CD8-positive, alpha-beta memory T cell (primary cell): Measurements from ENCODE around the gene TSPAN6. TPM values are rescaled to one million over a fixed set of nuclear protein-coding genes. Genes with fewer than 3 reads are reported as not detected.

Experiments
- CTCF ChIA-PET: fragments of 350-600 bp; sonication (Branson Sonifier 250); formaldehyde crosslinking; loops from one replicate; lab custom pipeline; 2021; ENCODE audit warnings: antibody characterized with exemption; lab: Charles Lee
- POLR2A ChIA-PET: fragments of 350-600 bp; sonication (Branson Sonifier 250); formaldehyde crosslinking; loops from one replicate; lab custom pipeline; 2021; ENCODE audit warnings: antibody characterized with exemption; lab: Charles Lee
- DNase-seq, 5 donors: peaks; one replicate each; pipeline versions ENCODE4 v3.0.0 to v3.0.0-alpha.2; 2020 to 2022; ENCODE audit warnings: mixed read lengths in 1 of 5
- H3K27ac ChIP-seq: one replicate; pipeline ENCODE4 v1.7.0; 2013; ENCODE audit warnings: low read depth, mild to moderate bottlenecking, low read length, moderate library complexity
- H3K27me3 ChIP-seq: 2 replicates; pipeline ENCODE4 v1.7.0; 2013; ENCODE audit warnings: low read length, mild to moderate bottlenecking; ENCODE audit not compliant: insufficient read depth, poor library complexity, severe bottlenecking
- H3K36me3 ChIP-seq: 2 replicates; pipeline ENCODE4 v1.7.0; 2013; ENCODE audit warnings: mild to moderate bottlenecking, low read length, moderate library complexity; ENCODE audit not compliant: insufficient read depth
- H3K4me1 ChIP-seq: 2 replicates; pipeline ENCODE4 v1.7.0; 2013; ENCODE audit warnings: mild to moderate bottlenecking, low read length, moderate library complexity; ENCODE audit not compliant: insufficient read depth
- H3K4me3 ChIP-seq: 2 replicates; pipeline ENCODE4 v1.7.0; 2013; ENCODE audit warnings: mild to moderate bottlenecking, low read length
- H3K9me3 ChIP-seq: 2 replicates; pipeline ENCODE4 v1.7.0; 2013; ENCODE audit warnings: mild to moderate bottlenecking, low read length
- H3K27ac Mint-ChIP-seq, 8 donors: one replicate each; pipeline ENCODE4 v1.8.0; 2020 to 2021; ENCODE audit warnings: mixed read lengths in 8 of 8, mild to moderate bottlenecking in 6 of 8, inconsistent platforms in 3 of 8, moderate library complexity in 3 of 8
- H3K27me3 Mint-ChIP-seq, 2 donors: one replicate each; pipeline ENCODE4 v1.8.0; 2020 to 2021; ENCODE audit warnings: mixed read lengths in 2 of 2, mild to moderate bottlenecking in 1 of 2, moderate library complexity in 1 of 2
- H3K36me3 Mint-ChIP-seq, 3 donors: one replicate each; pipeline ENCODE4 v1.8.0; 2020 to 2021; ENCODE audit warnings: mixed read lengths in 3 of 3, inconsistent platforms in 1 of 3, mild to moderate bottlenecking in 1 of 3
- H3K4me1 Mint-ChIP-seq, 3 donors: one replicate each; pipeline ENCODE4 v1.8.0; 2020 to 2021; ENCODE audit warnings: mixed read lengths in 3 of 3, inconsistent platforms in 1 of 3, mild to moderate bottlenecking in 1 of 3
- H3K4me3 Mint-ChIP-seq, 7 donors: one replicate each; pipeline ENCODE4 v1.8.0; 2020 to 2021; ENCODE audit warnings: mixed read lengths in 7 of 7, mild to moderate bottlenecking in 6 of 7, moderate library complexity in 4 of 7, inconsistent platforms in 2 of 7
- H3K9me3 Mint-ChIP-seq, 5 donors: one replicate each; pipeline ENCODE4 v1.8.0; 2020 to 2022; ENCODE audit warnings: mixed read lengths in 5 of 5, mild to moderate bottlenecking in 3 of 5, moderate library complexity in 2 of 5, inconsistent platforms in 1 of 5
- polyA plus RNA-seq: library from polyadenylated mRNA; unstranded; fragments of 300-500 nt; fragmentation: Illumina TruSeq; gene quantifications from one replicate; pipeline ENCODE4 v1.2.3, GENCODE V29; 2021
- total RNA-seq, 2 experiments: library from RNA; stranded (reverse); gene quantifications; one replicate each; pipeline ENCODE4 v1.2.3, GENCODE V29; 2021

TSPAN6 gene
- total and polyA plus RNA-seq, 3 experiments from 2014 or later = 0.07 to 1.9 (median 0.33) TPM

DNA sequence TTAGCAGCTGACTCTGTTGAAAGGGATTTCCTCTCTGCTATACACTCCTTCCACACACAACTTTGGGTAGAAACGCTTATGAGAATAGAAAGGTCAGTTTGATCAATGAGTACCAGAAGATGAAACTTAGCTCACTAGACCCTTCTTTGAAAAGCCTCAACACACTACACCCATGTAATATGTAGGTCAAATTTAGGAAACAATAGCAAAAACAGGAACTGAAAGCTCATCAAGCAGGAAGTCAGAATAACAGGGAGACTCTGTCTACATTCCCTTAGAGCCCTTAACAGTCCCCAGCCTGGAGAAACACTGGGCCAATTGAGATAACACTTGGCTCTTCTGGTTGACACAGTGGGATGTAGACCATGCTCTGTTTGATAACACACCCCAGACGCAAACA, 38.1 kb upstream of the TSPAN6 start:
- no peaks in the 10 kb centered on the region for H3K27me3 ChIP-seq
- peaks cover 0 to 5% of the 10 kb centered on the region in 2 donors for H3K27me3 Mint-ChIP-seq

DNA sequence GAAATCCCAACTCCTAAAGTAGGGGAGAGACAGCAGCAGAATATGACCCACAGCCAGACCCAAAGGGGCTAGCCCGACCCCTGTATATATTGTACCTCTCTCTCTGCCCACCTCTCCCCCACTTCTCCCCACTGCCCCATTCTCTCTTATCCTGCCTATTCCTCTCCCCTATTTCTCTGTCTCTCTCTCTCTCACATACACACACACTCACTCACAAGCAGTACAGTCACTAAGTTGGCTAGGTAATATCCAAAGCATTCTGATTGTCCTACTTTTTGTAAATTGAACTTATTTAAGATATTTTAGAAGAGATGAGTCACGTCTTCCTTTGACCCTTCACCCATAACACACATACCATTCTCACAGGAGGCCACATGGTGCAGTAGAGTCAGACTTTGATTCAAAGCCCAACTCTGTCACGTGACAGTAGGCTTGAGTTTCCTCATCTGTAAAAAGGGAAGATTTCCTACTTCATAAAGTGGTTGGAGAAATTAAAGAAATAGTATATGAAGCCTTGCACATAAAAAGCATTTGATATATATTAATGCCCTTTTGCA, 36.9 kb upstream of the TSPAN6 start:
- H3K9me3 Mint-ChIP-seq = no peaks in the 10 kb centered on the region
- Histone ChIP-seq H3K27me3 (no peaks in the 10 kb centered on the region), H3K27ac (no peak overlapping the region), H3K9me3 (no peaks in the 10 kb centered on the region), H3K4me1 (no peaks in the 10 kb centered on the region), H3K36me3 (no peaks in the 10 kb centered on the region), H3K4me3 (no peak overlapping the region)
- no peak for DNase-seq
- H3K27me3 Mint-ChIP-seq = peaks cover under 1 to 6% of the 10 kb centered on the region in 2 donors
- no peak overlapping the region for H3K4me3 Mint-ChIP-seq
- CTCF ChIA-PET = no interaction called here
- H3K27ac Mint-ChIP-seq = peak overlapping the region in 1 of 8 donors; percentile 39
- POLR2A ChIA-PET = no interaction called here
- no peaks in the 10 kb centered on the region for H3K36me3 Mint-ChIP-seq
- H3K4me1 Mint-ChIP-seq = peaks cover 12 to 14% (median 12%) of the 10 kb centered on the region in 3 donors

More for the DNA sequence above, 38.1 kb upstream of the TSPAN6 start:
- Histone ChIP-seq H3K9me3 (no peaks in the 10 kb centered on the region), H3K36me3 (no peaks in the 10 kb centered on the region), H3K4me3 (no peak overlapping the region), H3K4me1 (no peaks in the 10 kb centered on the region), H3K27ac (no peak overlapping the region)
- POLR2A ChIA-PET = no interaction called here
- CTCF ChIA-PET = interaction anchor here (1.9 kb wide), 1 partner anchor 94 kb away, joined by 4 read pairs; no protein-coding TSS in a partner anchor
- DNase-seq = no peak
- peaks cover 12 to 14% (median 12%) of the 10 kb centered on the region in 3 donors for H3K4me1 Mint-ChIP-seq
- peak overlapping the region in 1 of 7 donors; percentile 2 for H3K4me3 Mint-ChIP-seq
- no peaks in the 10 kb centered on the region for H3K9me3 Mint-ChIP-seq
- H3K27ac Mint-ChIP-seq = peak overlapping the region in 3 of 8 donors; percentile 17 to 29 (median 21)
- H3K36me3 Mint-ChIP-seq = no peaks in the 10 kb centered on the region

DNA sequence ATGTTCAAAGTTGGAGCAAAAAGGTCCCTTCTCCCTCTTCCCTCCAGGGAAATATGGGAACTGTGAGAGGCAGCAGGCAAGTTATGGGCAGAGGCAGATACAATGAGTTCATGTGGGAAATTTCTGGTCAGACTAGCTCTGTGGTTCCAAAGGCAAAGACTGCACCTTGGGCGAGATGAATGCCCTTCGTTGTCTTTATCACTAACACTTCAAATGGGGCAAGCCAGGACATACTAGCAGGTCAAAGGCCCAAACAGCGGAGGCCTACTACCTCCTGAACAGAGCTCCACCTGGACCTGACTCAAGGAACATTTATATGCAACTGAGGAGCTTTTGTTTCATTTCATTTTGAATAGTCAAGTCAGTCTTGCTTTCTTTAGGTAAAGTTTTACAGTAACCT, 36.4 kb upstream of the TSPAN6 start:
- Histone ChIP-seq H3K27me3 (no peaks in the 10 kb centered on the region), H3K36me3 (no peaks in the 10 kb centered on the region), H3K27ac (no peak overlapping the region), H3K4me1 (no peaks in the 10 kb centered on the region), H3K4me3 (no peak overlapping the region), H3K9me3 (no peaks in the 10 kb centered on the region)
- H3K4me1 Mint-ChIP-seq = peaks cover 12 to 14% (median 12%) of the 10 kb centered on the region in 3 donors
- DNase-seq = no peak
- CTCF ChIA-PET = no interaction called here
- H3K9me3 Mint-ChIP-seq = no peaks in the 10 kb centered on the region
- peaks cover 3 to 6% of the 10 kb centered on the region in 2 donors for H3K27me3 Mint-ChIP-seq
- no peak overlapping the region for H3K4me3 Mint-ChIP-seq
- H3K27ac Mint-ChIP-seq = no peak overlapping the region
- POLR2A ChIA-PET = no interaction called here
- H3K36me3 Mint-ChIP-seq = no peaks in the 10 kb centered on the region

DNA sequence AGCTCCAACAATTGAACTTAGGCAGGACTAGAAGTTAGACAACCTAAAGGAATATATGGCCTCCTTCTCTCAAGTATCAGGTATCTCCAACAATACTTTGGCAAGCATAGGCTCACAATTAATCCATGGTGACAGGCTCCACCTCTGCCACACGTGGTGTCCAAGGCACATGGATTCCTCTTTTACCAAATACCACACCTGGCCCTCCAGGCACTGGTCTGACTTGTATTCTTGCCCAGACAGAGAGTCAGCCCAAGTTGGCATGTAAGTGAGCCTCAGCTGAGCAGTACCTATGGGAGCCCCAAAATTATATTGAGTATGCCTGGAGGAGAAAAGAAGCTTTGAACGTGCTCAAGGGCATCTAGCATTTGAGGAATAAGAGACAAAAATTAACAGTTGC, 27.0 kb upstream of the TSPAN6 start:
- Mint-ChIP-seq H3K4me1 (no peaks in the 10 kb centered on the region), H3K27ac (no peak overlapping the region), H3K9me3 (no peaks in the 10 kb centered on the region), H3K27me3 (peaks cover 9 to 17% of the 10 kb centered on the region in 2 donors), H3K4me3 (peak overlapping the region in 1 of 7 donors; percentile 48), H3K36me3 (peaks cover 0 to 2% (median 0%) of the 10 kb centered on the region in 3 donors)
- no peak overlapping the region for H3K27ac ChIP-seq
- H3K4me1 ChIP-seq = no peaks in the 10 kb centered on the region
- H3K4me3 ChIP-seq = no peak overlapping the region
- H3K9me3 ChIP-seq = no peaks in the 10 kb centered on the region
- ChIA-PET CTCF (interaction anchor here (1.3 kb wide), 1 partner anchor 22 kb away, joined by 3 read pairs; no protein-coding TSS in a partner anchor), POLR2A (no interaction called here)
- H3K27me3 ChIP-seq = no peaks in the 10 kb centered on the region
- no peaks in the 10 kb centered on the region for H3K36me3 ChIP-seq
- no peak for DNase-seq

DNA sequence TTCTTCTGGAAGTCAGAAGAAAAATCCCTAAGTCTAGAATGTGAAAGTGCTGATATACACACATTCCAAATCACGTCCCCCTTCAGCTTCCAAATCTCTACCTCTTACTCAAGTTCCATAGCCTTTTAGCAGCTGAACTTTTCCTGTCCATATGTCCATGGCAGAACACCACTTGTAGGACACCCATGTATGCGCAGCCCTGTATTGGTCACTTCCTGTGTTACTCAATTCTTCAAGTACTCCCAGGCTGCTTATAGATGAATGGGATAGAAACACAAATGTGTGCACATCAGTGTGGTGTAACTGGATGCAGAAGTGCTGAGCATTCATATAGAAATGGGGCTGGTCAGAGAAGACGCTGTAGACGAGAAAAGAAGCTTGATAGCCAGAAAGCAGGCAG, 26.2 kb upstream of the TSPAN6 start:
- POLR2A ChIA-PET = no interaction called here
- Histone ChIP-seq H3K4me1 (no peaks in the 10 kb centered on the region), H3K36me3 (no peaks in the 10 kb centered on the region), H3K9me3 (no peaks in the 10 kb centered on the region), H3K27ac (no peak overlapping the region), H3K4me3 (no peak overlapping the region), H3K27me3 (no peaks in the 10 kb centered on the region)
- no peak for DNase-seq
- H3K27me3 Mint-ChIP-seq = peaks cover 5 to 16% of the 10 kb centered on the region in 2 donors
- no peak overlapping the region for H3K4me3 Mint-ChIP-seq
- peaks cover 0 to 2% (median 0%) of the 10 kb centered on the region in 3 donors for H3K36me3 Mint-ChIP-seq
- CTCF ChIA-PET = interaction anchor here (1.3 kb wide), 1 partner anchor 23 kb away, joined by 3 read pairs; no protein-coding TSS in a partner anchor
- H3K4me1 Mint-ChIP-seq = no peaks in the 10 kb centered on the region
- H3K9me3 Mint-ChIP-seq = no peaks in the 10 kb centered on the region
- H3K27ac Mint-ChIP-seq = peak overlapping the region in 1 of 8 donors; percentile 3

DNA sequence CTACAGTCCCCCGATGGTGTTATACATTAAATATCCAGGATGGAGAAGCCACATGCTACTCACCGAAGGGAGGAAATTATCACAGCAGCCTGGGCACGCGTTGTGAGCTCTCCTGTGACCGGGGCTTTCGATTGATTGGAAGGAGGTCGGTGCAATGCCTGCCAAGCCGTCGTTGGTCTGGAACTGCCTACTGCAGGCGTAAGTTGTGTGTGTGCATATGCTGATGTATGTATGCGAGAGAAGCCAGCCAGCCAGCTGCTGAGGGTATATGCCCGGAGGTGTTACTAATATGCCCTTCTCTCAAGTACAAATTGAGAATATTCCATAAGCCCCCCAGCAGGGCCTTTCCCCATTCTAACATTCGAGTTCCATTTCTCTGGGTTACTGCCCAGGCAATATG, 25.6 kb upstream of the TSPAN6 start:
- ChIA-PET CTCF (interaction anchor here (0.7 kb wide), 1 partner anchor 142 kb away, joined by 3 read pairs; no protein-coding TSS in a partner anchor), POLR2A (no interaction called here)
- H3K36me3 ChIP-seq = no peaks in the 10 kb centered on the region
- no peaks in the 10 kb centered on the region for H3K27me3 ChIP-seq
- no peaks in the 10 kb centered on the region for H3K9me3 Mint-ChIP-seq
- H3K36me3 Mint-ChIP-seq = peaks cover 0 to 2% (median 0%) of the 10 kb centered on the region in 3 donors
- no peak overlapping the region for H3K4me3 ChIP-seq
- H3K27ac Mint-ChIP-seq = no peak overlapping the region
- no peaks in the 10 kb centered on the region for H3K4me1 ChIP-seq
- H3K9me3 ChIP-seq = no peaks in the 10 kb centered on the region
- DNase-seq = no peak
- no peak overlapping the region for H3K27ac ChIP-seq
- peaks cover 2 to 17% of the 10 kb centered on the region in 2 donors for H3K27me3 Mint-ChIP-seq
- H3K4me3 Mint-ChIP-seq = no peak overlapping the region
- H3K4me1 Mint-ChIP-seq = no peaks in the 10 kb centered on the region

DNA sequence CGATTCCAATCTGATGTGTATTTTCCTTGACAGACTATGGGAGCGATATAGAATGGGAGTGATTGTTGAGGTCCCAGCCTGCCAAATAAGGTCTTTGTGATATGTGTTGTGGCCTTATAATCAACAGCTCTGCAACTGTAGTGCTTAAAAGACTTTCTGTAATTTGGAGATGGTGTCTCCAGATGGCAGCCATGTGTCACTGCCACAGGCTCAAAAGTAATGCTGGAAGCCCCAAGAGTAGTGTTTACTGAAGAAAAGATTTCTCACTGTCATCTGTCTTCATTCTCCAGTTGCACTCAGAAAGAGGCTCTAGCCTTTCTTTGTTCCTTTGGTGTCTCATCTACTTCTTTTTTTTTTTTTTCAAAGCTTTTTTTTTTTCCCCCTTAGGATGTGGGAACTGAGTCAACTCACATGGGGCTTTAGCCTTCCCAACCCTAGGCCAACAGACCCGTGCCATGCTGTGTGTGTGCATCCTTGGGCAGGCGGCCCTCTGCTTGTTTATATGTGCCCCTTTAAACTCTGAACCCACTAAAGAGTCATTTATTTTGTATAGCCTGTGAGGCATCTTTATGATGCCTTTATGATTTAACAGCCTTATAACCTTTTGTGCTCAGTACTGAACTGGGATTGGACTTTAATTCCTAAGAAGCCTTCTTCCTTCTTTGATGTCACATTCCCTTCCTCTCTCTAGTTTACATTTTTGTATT, 23.0 kb upstream of the TSPAN6 start:
- Histone ChIP-seq H3K27me3 (no peaks in the 10 kb centered on the region), H3K4me1 (no peaks in the 10 kb centered on the region), H3K27ac (no peak overlapping the region), H3K4me3 (no peak overlapping the region), H3K9me3 (no peaks in the 10 kb centered on the region), H3K36me3 (no peaks in the 10 kb centered on the region)
- ChIA-PET POLR2A (no interaction called here), CTCF (no interaction called here)
- no peak overlapping the region for H3K27ac Mint-ChIP-seq
- no peaks in the 10 kb centered on the region for H3K9me3 Mint-ChIP-seq
- H3K4me3 Mint-ChIP-seq = no peak overlapping the region
- DNase-seq = no peak
- no peaks in the 10 kb centered on the region for H3K4me1 Mint-ChIP-seq
- H3K27me3 Mint-ChIP-seq = peaks cover 2 to 8% of the 10 kb centered on the region in 2 donors
- peaks cover 0 to 2% (median 0%) of the 10 kb centered on the region in 3 donors for H3K36me3 Mint-ChIP-seq

DNA sequence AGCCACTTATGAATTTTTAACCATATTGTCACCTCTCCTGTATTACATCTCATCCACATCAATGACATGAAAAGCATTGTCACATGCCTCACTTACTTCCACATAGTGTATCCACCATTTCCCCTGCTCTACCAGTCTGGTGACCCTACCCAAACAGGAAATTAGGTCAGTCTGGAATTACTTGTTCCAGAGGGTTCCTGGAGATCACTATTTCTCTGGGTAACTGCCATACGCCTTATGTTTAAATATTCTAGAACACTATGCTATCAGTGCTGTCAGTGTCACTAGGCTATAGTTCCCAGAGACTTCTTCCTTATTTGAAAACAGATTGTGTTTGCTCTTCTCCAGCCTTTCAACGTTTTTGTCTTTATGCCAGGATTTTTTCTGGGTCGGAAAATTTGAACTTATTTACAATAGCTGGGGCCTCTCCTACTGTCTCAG, 22.4 kb upstream of the TSPAN6 start:
- CTCF ChIA-PET = no interaction called here
- Mint-ChIP-seq H3K27ac (peak overlapping the region in 1 of 8 donors; percentile 52), H3K36me3 (peaks cover 0 to 2% (median 0%) of the 10 kb centered on the region in 3 donors), H3K27me3 (peaks cover 2 to 8% of the 10 kb centered on the region in 2 donors), H3K4me3 (no peak overlapping the region), H3K9me3 (no peaks in the 10 kb centered on the region), H3K4me1 (no peaks in the 10 kb centered on the region)
- Histone ChIP-seq H3K27me3 (no peaks in the 10 kb centered on the region), H3K4me1 (no peaks in the 10 kb centered on the region), H3K36me3 (no peaks in the 10 kb centered on the region), H3K27ac (no peak overlapping the region), H3K9me3 (no peaks in the 10 kb centered on the region), H3K4me3 (no peak overlapping the region)
- POLR2A ChIA-PET = no interaction called here
- no peak for DNase-seq
